ENCODE results near the gene ZNF433. TPM values are rescaled to one million over a fixed set of nuclear protein-coding genes. Genes with fewer than 3 reads are reported as not detected.

ZNF433 gene
- total RNA-seq, 1 donor from 2014 or later, result 5.8 TPM

DNA sequence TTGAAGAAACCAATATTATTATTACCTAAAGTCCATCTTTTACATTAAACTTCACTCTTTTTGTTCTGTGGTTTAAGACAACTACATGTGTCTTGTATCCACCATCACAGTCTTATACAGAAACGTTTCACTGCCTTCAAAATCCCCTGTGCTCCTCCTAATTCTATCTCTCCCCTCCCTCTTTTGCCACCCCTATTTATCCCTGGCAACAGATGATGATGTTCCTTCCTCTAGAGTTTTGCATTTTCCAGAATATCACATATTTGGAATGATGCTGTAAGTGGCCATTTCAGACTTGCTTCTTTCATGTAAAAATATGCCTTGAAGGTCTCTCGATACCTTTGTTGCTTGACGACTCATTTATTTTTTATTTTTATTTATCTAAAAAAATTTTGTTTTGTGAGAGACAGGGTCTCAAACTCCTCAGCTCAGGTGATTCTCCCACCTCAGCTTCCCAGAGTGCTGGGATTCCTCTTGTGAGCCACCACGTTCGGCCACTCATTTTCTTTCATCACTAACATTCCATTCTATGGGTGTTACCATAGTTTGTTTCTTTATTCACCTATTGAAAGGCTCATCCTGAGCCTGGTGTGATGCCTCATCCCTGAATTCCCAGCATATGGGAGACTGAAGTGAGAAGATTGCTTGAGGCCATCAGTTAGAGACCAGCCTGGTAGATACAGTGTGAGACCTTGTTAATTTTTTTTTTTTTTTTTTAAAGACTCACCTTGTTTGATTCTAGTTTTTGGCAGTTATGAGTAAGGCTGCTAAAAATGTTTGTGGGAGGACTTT is 62.3 kb downstream of the ZNF433 start:
- DNase-seq (ENCODE audit: low read depth, low spot score), result no peak
- no peak overlapping the region for H3K4me3 Mint-ChIP-seq
- H3K9me3 Mint-ChIP-seq, result peaks cover 25% of the 10 kb centered on the region
- H3K4me1 Mint-ChIP-seq, result no peaks in the 10 kb centered on the region
- TF ChIP-seq, protein P1, sequence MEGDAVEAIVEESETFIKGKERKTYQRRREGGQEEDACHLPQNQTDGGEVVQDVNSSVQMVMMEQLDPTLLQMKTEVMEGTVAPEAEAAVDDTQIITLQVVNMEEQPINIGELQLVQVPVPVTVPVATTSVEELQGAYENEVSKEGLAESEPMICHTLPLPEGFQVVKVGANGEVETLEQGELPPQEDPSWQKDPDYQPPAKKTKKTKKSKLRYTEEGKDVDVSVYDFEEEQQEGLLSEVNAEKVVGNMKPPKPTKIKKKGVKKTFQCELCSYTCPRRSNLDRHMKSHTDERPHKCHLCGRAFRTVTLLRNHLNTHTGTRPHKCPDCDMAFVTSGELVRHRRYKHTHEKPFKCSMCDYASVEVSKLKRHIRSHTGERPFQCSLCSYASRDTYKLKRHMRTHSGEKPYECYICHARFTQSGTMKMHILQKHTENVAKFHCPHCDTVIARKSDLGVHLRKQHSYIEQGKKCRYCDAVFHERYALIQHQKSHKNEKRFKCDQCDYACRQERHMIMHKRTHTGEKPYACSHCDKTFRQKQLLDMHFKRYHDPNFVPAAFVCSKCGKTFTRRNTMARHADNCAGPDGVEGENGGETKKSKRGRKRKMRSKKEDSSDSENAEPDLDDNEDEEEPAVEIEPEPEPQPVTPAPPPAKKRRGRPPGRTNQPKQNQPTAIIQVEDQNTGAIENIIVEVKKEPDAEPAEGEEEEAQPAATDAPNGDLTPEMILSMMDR (conservative IDR thresholded peaks at IDR 0.05), result no peak
- H3K36me3 Mint-ChIP-seq (ENCODE audit: low read depth), result peaks cover 41% of the 10 kb centered on the region
- H3K27ac Mint-ChIP-seq (ENCODE audit: unreplicated experiment), result no peak overlapping the region
- no peaks in the 10 kb centered on the region for H3K27me3 Mint-ChIP-seq (ENCODE audit: low read depth)

DNA sequence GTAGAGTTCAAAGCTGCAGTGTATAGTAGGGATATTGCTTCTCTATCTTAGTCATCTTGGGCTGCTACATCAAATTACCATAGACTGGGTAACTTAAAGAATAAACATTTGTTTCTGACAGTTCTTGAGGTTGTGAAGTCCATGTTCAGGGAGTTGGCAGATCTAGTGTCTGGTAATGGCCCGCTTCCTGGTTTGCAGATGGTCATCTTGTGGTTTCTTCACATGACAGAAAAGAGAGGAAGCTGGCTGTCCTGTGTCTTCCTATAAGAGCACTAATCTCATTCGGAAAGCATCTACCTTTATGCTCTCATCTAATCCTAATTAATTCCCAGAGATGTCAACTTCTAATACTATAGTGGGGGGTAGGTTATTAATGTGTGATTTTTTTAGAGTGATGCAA is 64.4 kb downstream of the ZNF433 start:
- Mint-ChIP-seq H3K4me3 (no peak overlapping the region), H3K27ac (ENCODE audit: unreplicated experiment) (no peak overlapping the region), H3K4me1 (no peaks in the 10 kb centered on the region), H3K9me3 (peaks cover 17% of the 10 kb centered on the region), H3K36me3 (ENCODE audit: low read depth) (peaks cover 24% of the 10 kb centered on the region), H3K27me3 (ENCODE audit: low read depth) (no peaks in the 10 kb centered on the region)
- TF ChIP-seq, protein P1 (conservative IDR thresholded peaks at IDR 0.05), result no peak
- DNase-seq (ENCODE audit: low read depth, low spot score), result no peak

DNA sequence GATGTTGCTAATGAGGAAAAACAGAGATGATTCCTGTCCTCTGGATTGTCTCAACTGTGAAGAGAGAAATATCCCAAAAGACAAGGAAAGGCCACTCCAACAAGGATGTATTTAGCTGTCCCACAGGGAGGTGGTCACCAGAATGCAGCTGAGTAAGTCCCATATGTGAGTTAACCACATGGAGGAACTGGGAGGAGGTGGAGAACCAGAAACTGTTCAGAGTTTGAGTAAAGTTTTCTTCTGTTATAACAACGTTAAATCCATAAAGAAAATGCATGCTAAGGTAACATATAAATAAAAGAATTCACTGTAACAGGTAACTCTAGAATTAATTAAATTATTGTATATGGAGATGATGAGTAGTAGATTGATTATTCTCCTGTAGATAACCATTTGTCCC is 65.3 kb downstream of the ZNF433 start:
- Mint-ChIP-seq H3K27ac (ENCODE audit: unreplicated experiment) (no peak overlapping the region), H3K4me3 (no peak overlapping the region), H3K9me3 (peaks cover 14% of the 10 kb centered on the region), H3K4me1 (peaks cover 5% of the 10 kb centered on the region), H3K36me3 (ENCODE audit: low read depth) (peaks cover 17% of the 10 kb centered on the region), H3K27me3 (ENCODE audit: low read depth) (no peaks in the 10 kb centered on the region)
- TF ChIP-seq, protein P1 (conservative IDR thresholded peaks at IDR 0.05), result no peak
- DNase-seq (ENCODE audit: low read depth, low spot score), result no peak

DNA sequence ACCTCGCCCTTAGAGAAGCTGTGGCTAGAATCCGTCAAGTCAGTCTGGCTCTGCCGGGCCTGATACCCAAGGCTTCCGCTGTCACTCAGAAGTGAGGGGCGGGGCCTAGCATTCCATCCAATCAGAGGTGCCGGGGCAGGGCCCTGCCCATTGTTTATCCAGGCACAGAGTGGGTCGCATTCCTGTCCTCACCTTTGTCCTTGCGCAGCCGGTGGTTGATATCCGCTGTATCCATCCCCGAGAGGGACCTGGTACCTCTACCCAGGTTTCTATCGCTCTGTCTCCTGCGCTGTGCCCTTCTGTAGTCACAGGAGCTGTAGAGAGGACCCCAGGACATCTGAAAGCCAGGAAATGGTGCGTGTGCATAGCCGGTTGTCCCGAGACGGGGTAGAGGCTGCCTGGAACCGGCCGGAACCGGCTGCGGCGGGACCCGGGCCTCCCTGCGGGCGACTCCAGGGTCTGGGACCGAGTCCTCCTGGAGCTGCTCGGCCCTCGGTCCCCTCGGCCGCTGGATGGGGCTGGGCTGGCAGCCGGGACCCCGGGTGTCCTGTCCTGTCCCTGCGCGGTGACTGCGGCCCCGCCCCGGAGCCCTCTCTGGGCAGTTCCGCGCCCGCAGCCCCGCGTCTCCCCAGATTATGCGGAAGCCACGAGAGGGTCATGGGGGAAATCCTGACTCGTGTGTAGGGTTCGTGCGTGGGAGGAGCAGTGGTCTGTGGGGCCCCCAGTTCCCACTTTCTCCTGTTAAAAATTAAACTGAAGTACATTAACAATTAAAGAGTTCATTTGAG is 70.4 kb downstream of the ZNF433 start, which contains the start of gene ZNF763:
Gene ZNF763, plus strand, starts transcription at position 183 of the 788 bp plus-strand sequence. Its CDS starts 169 bp downstream, at position 352.
- Mint-ChIP-seq H3K27ac (ENCODE audit: unreplicated experiment) (peak within 1 kb of the TSS; percentile 97), H3K4me3 (peak within 1 kb of the TSS; percentile 92), H3K4me1 (peaks cover 19% of the 10 kb centered on the region), H3K9me3 (no peaks in the 10 kb centered on the region), H3K36me3 (ENCODE audit: low read depth) (peaks cover 3% of the 10 kb centered on the region), H3K27me3 (ENCODE audit: low read depth) (no peaks in the 10 kb centered on the region)
- TF ChIP-seq, protein P1 (conservative IDR thresholded peaks at IDR 0.05), result no peak
- peak; percentile 80 for DNase-seq (ENCODE audit: low read depth, low spot score)

Other genes starting within 250 kb of the ZNF433 start
- gene ZNF491, start 237.2 kb downstream of the ZNF433 start, total RNA-seq, result 8.8 and 9.8 TPM in 2 replicates
- gene ZNF440, start 221.4 kb downstream of the ZNF433 start, total RNA-seq, result 19.7 and 22.2 TPM in 2 replicates
- 6.0 and 6.6 TPM in 2 replicates for gene ZNF439, start 187.0 kb downstream of the ZNF433 start, total RNA-seq
- 32.1 and 33.9 TPM in 2 replicates for gene ZNF69, start 147.9 kb downstream of the ZNF433 start, total RNA-seq
- gene ZNF700, start 110.6 kb downstream of the ZNF433 start, total RNA-seq, result 12.5 and 12.8 TPM in 2 replicates
- 2.9 and 4.5 TPM in 2 replicates for gene ZNF763, start 70.6 kb downstream of the ZNF433 start, total RNA-seq
- gene ZNF878, start 17.3 kb upstream of the ZNF433 start, total RNA-seq, result 2.1 and 2.5 TPM in 2 replicates
- gene ZNF844, start 29.1 kb upstream of the ZNF433 start, total RNA-seq, result 9.4 and 10.0 TPM in 2 replicates
- gene ZNF20, start 104.7 kb upstream of the ZNF433 start, total RNA-seq, result 8.1 and 9.1 TPM in 2 replicates
- gene ZNF625, start 121.1 kb upstream of the ZNF433 start, total RNA-seq, result 22.8 and 29.0 TPM in 2 replicates
- 13.2 and 13.3 TPM in 2 replicates for gene ZNF136, start 127.4 kb upstream of the ZNF433 start, total RNA-seq